ENCODE results near the gene GGTLC3. TPM values are rescaled to one million over a fixed set of nuclear protein-coding genes. Genes with fewer than 3 reads are reported as not detected.
"Not testable (repeated sequence)": the region's sequence is repeated elsewhere in the genome, so short reads cannot be mapped to it uniquely, and the experiment has no call there.

GGTLC3 gene
- total and polyA plus RNA-seq, 8 donors = 0.43 to 6.4 (median 0.86) TPM; not detected in 1

DNA sequence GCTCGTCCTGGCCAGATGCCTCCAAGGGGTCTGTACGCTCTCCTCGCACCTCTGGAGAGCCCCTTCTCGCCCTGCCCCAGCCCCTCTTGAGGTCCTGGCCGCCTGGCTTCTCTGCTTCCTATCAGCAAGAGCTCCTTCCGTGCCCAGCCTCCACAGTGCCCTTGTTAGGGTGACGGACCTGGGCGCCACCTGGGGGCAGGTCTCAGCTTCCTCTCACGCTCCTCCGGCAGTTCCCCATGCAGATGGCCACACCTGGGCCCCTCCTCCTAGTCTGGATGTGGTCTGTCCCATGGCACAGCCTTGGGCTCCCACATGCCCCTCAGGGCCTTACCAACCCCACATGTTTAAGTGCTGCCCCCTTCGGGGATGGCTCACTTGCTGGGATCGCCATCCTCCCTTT, 16.4 kb upstream of the GGTLC3 start:
- DNase-seq; H3K4me1 ChIP-seq; H3K4me3 ChIP-seq; ATAC-seq; H3K27me3 ChIP-seq; intact Hi-C loops (cut with DNase I); H3K36me3 ChIP-seq; H3K9me3 ChIP-seq; H3K27ac ChIP-seq: not testable (repeated sequence)

DNA sequence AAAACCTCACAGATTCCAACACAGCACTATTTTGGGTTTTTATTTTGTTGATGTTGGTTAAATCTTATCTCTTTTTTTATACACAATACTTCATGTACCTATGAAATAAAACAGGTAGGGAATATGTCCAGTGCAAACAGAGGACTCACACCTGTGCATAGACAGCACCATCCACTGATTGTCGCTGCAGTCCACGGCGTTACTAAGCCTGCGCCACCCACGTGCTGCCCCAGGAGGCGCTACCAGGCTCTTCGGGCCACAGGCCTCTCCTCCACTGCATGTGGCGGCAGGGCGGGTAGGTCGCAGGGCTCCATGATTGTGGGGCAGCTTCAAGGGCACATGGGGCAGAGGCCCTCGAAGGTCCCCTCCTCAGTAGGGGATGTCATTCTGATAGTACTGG, 15.7 kb upstream of the GGTLC3 start:
- ATAC-seq; H3K27ac ChIP-seq; DNase-seq; H3K4me3 ChIP-seq; H3K27me3 ChIP-seq; H3K36me3 ChIP-seq; intact Hi-C loops (cut with DNase I); H3K4me1 ChIP-seq; H3K9me3 ChIP-seq: not testable (repeated sequence)

DNA sequence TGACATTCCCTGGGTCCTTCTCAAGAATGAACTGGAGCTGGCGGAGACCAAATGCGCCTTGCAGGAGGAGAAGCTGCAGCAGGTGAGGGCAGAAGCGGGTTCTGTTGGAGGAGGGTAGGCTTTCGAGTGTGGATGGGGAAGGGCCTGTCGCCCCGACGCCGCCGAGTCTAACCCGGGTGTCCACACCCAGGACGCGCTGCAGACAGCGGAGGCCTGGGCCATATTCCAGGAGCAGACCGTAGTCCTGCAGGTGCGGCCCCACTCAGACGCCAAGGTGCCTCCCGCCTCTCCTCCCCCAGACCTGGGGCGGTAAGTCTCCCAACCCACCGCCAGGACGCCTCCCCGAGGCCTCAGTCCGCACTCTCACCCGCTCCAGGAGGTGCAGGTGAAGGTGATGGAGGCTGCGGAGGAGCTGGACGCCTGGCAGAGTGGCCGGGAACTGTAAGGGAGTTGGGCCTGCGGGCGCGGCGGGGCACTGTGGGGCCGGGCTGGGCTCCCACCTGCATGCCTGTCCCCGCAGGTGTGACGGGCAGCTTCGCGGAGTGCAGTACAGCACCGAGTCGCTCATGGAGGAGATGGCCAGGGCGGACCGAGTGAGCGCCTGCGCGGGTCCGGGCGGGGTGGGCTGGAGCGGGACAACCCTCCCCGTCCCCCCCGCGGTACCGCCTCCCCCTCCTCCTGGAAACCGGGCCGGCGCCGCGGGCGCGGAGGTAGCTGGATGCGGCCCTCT, 11.6 kb upstream of the GGTLC3 start:
- peak; percentile 28 for ATAC-seq
- H3K36me3 ChIP-seq; H3K4me1 ChIP-seq; H3K4me3 ChIP-seq; DNase-seq; intact Hi-C loops (cut with DNase I); H3K27ac ChIP-seq; H3K9me3 ChIP-seq; H3K27me3 ChIP-seq: not testable (repeated sequence)

DNA sequence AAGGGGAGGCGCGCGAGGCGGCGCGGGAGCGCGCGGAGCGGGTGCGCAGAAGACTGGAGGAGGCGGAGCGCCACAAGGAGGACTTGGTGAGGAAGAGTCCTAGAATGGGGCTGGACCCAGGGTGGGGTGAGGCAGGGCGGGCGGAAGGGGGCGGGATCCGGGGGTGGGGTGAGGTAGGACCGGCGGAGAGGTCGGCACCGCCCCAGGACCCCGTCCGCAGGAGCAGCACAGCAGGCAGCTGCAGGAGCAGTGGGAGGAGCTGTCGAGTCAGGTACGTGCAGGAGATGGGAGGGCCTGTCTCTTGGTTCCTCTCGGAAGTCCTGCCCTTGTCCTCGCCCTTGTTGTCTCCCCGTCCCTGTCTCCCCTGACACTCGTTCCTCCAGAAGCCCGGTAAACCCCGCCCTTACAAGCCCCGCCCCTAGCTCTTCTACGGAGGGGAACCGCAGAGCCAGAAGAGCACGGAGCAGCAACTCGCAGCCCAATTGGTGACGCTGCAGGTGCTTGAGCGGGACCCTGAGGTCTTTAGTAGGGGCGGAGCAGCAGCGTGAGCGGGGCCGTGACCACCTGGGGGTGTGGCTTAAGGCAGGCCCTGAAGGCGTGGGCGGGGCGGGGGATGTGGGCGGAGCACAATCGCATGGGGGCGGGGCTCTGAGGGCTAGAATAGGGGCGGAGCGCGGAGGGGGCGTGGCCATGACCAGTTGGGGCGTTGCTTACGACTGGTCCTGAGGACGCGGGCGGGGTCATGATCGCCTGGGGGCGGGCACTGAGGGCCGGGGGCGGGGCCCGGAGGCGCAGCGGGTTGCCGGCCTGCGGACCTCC, 10.8 kb upstream of the GGTLC3 start:
- H3K27ac ChIP-seq; H3K36me3 ChIP-seq; H3K27me3 ChIP-seq; H3K9me3 ChIP-seq; intact Hi-C loops (cut with DNase I); H3K4me3 ChIP-seq; H3K4me1 ChIP-seq: not testable (repeated sequence)
- peak in 3 of 4 donors; percentile 71 to 88 (median 82) for DNase-seq
- ATAC-seq = peak; percentile 94

DNA sequence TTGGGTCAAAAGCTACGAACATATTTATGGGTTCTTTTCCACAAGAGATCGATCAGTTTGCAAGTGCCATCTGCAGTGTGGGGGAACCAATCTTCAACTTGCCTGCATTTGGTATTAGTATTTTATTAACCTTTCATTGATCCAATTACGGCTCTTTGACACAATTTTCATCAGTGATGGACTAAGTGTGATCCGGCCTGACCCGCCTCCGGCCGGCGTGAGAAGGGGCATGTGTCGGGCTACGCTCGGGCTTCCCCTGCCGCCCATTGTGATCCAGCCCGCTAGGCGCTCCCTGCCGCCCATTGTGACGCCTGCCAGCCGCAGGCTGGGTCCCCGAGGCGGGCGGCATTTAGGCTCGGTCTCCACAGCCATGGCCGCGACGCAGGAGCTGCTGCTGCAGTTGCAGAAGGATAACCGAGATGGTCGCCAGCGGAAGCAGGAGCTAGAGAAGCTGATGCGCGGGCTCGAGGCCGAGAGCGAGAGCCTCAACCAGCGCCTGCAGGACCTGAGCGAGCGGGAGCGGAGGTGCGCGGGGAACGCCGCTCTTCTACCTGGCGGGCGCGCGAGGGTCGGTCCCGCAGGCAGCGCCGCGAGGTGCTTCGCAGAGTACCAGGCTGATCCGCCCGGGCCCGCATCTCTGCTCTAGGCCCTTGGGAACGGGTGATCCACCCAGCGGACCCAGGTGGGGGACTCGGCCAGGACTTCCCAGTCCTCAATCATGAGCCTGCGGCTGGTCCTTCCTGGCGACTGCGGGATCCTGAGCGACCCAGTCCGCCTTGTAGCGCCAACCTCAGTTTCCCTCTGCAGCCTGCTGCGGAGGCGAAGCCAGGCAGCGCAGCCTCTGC, 10.0 kb upstream of the GGTLC3 start, which contains the start of gene TMEM191B:
TSS of gene TMEM191B (plus strand) at position 51 of the 845 bp plus-strand sequence. CDS start at position 230, 179 bp downstream.
- H3K9me3 ChIP-seq; H3K27me3 ChIP-seq; H3K4me3 ChIP-seq; H3K4me1 ChIP-seq; H3K27ac ChIP-seq; intact Hi-C loops (cut with DNase I); DNase-seq; H3K36me3 ChIP-seq: not testable (repeated sequence)
- ATAC-seq = peak; percentile 12

DNA sequence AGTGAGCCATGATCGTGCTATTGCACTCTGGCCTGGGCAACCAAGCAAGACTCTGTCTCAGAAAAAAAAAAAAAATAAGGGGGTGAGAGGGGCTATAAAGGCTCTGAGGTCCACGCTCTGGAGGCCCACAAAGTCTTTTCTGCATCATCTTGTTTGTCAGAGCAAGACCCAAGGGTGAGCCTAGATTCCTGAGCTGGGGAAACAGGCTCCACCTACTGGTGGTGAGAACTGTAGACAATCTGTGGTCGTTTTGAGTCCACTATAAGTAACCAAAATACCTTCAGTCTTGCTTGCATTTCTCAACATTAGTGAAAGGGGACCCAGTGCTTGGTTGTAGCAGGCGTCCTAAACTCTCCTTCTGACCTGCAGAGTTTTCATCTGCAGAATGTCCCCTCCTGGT, 5.4 kb upstream of the GGTLC3 start:
- intact Hi-C loops (cut with DNase I) = not testable (repeated sequence)
- peak; percentile 62 for ATAC-seq

DNA sequence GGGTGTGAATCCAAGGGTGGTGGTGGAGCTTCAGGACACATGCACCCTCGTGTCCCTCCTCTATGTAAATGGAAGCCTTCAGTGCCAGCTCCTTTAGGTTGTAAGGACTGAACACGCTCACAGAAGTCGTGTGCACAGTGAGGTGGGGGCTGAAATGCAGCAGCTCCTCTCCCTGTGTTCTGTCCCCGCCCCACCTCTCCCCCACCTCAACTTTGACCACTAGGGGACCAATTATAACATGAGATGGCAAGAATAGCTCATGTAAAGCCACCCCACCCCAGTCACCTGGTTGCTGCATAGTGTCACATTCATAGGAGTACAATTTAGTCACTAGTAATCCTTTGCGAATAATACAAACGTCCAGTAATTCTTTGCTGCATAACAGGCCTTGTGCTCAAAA, 4.8 kb upstream of the GGTLC3 start:
- H3K9me3 ChIP-seq; H3K4me1 ChIP-seq; intact Hi-C loops (cut with DNase I); H3K27ac ChIP-seq; H3K36me3 ChIP-seq; H3K4me3 ChIP-seq; DNase-seq; ATAC-seq; H3K27me3 ChIP-seq: not testable (repeated sequence)

More for the DNA sequence above, 5.4 kb upstream of the GGTLC3 start:
- H3K9me3 ChIP-seq, DNase-seq, H3K27me3 ChIP-seq, H3K27ac ChIP-seq, H3K4me1 ChIP-seq, H3K36me3 ChIP-seq, H3K4me3 ChIP-seq: not testable (repeated sequence)

DNA sequence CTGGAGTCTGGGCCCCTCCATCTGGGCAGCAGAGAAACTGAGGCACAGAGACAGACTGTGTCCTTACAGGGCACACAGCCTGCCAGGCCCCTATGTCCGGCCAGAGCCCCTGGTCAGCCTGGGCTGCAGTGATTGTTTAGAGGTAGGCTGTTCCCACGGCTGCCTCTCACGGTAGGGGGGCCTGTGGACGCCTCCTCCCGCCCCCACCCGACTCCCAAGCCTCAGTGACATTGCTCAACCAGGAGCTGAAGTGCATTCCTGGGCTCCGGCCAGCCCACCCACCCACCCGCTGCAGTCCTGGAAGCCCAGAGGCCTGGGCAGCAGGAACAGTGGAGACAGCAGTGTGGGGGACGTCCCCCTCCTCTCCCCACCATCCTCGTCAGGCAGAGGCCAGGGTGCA, 4.5 kb downstream of the GGTLC3 start:
- ATAC-seq; H3K27me3 ChIP-seq; H3K4me3 ChIP-seq; H3K36me3 ChIP-seq; intact Hi-C loops (cut with DNase I); H3K9me3 ChIP-seq; H3K4me1 ChIP-seq; H3K27ac ChIP-seq: not testable (repeated sequence)
- peak in 1 of 4 donors; percentile 4 for DNase-seq

DNA sequence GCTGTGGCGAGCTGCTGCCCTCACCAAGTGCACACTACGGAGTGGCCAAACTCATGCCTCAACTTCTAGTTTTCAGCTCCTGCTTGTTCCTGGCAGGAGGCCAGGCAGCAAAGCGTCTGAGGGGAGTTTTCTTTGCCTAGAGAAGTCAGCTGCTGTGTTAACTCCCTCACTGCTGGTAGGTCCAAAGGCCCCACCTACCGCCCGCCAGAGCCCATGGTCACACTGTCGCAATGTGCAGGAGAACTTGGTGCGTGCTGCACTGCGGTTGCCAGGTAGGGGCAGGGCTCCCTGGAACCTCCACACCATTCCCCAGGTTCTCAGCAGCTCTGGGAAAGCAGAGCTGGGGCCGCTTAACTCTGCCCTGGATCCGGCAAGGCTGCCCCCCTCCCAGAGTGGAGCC, 5.6 kb downstream of the GGTLC3 start:
- H3K27me3 ChIP-seq; H3K4me1 ChIP-seq; DNase-seq; intact Hi-C loops (cut with DNase I); ATAC-seq; H3K27ac ChIP-seq; H3K9me3 ChIP-seq; H3K4me3 ChIP-seq; H3K36me3 ChIP-seq: not testable (repeated sequence)

DNA sequence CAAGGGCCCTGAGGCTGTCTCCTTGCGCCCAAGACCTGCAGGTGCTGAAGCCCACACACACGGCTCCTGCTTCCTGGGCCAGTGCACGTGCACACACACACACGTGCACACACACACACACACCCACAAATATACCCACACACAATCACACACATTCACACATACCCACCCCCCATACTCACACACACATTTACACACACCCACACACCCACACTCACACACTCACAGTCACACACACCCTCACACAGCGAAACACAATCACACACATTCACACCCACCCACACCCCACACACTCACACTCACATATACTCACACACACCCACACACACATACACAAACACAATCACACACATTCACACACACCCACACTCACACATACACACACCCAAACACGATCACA, 6.6 kb downstream of the GGTLC3 start:
- H3K27ac ChIP-seq; H3K9me3 ChIP-seq; H3K4me1 ChIP-seq; H3K4me3 ChIP-seq; H3K36me3 ChIP-seq; intact Hi-C loops (cut with DNase I); DNase-seq; H3K27me3 ChIP-seq; ATAC-seq: not testable (repeated sequence)

DNA sequence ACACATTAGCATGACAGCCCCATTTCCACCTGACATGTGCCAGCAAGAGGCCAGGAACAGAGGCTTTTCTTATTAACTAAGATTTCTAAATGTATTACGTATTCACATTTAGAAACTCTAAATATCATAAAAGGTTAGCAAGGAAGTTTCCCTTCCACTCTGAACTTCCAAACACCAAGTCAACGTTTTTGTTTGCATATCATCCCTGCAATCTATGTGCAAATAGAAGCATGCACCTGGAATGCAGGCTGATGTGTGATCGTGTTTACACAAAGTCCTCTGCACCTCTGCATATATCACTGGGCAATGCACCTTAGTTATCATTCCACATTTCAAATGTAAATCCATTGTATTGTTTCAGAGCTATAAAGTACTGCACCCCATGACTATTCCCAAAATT, 21.7 kb downstream of the GGTLC3 start:
- H3K36me3 ChIP-seq; H3K27ac ChIP-seq; DNase-seq; H3K4me3 ChIP-seq; intact Hi-C loops (cut with DNase I); H3K9me3 ChIP-seq; H3K27me3 ChIP-seq; H3K4me1 ChIP-seq; ATAC-seq: not testable (repeated sequence)

Data from left lung (tissue), 10 donors.